Measurements from ENCODE around the gene IFTAP. TPM values are rescaled to one million over a fixed set of nuclear protein-coding genes. Genes with fewer than 3 reads are reported as not detected.

The IFTAP gene
- total RNA-seq, 1 donor from 2014 or later = 30.9 TPM

DNA sequence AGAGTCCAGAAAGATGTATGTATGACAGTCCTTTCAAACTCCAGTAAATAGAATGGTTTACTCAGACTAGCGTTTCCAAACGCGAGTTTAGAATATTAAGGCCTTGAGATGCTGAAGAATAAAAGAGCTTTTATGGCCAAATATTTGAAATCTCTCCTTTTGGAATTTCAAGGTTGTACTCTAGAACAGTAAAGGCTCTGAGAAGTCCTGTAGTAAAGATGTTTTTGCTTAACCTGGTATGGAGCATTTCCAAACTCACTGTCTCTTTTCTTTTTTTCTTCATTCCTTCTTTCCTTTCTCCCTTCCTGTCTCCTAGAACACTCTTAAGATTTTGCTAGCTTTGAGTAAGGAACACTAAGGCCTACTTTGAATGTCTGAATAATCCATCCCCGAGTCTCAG is 95.1 kb downstream of the IFTAP start:
- TF ChIP-seq, protein P1, sequence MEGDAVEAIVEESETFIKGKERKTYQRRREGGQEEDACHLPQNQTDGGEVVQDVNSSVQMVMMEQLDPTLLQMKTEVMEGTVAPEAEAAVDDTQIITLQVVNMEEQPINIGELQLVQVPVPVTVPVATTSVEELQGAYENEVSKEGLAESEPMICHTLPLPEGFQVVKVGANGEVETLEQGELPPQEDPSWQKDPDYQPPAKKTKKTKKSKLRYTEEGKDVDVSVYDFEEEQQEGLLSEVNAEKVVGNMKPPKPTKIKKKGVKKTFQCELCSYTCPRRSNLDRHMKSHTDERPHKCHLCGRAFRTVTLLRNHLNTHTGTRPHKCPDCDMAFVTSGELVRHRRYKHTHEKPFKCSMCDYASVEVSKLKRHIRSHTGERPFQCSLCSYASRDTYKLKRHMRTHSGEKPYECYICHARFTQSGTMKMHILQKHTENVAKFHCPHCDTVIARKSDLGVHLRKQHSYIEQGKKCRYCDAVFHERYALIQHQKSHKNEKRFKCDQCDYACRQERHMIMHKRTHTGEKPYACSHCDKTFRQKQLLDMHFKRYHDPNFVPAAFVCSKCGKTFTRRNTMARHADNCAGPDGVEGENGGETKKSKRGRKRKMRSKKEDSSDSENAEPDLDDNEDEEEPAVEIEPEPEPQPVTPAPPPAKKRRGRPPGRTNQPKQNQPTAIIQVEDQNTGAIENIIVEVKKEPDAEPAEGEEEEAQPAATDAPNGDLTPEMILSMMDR (IDR thresholded peaks at IDR 0.05; ENCODE audit: insufficient read depth, low read length, poor library complexity, severe bottlenecking) = no peak
- Histone ChIP-seq H3K36me3 (ENCODE audit: control insufficient read depth, insufficient read depth, low read length) (no peaks in the 10 kb centered on the region), H3K27me3 (ENCODE audit: control insufficient read depth, insufficient read depth, low read length) (peaks cover 6% of the 10 kb centered on the region)

DNA sequence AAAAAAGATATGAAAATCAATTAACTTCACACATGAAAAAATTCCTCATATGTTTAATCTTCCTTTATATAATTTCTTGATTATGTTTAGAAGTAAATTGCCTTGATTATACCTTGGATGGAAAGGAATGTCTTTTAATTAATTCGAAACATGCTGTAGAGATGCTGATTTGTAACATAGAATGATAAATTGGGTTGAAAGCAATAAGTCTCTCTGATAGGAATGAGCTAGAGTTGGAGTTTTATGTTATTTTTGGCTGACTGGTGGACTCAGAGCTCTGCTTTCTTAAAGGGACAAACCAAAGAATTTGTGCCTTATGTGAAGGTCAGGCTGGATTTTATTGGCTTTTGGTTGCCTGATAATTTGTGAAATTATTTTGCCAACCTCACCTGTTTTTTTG is 98.4 kb downstream of the IFTAP start:
- TF ChIP-seq, protein P1 (IDR thresholded peaks at IDR 0.05; ENCODE audit: insufficient read depth, low read length, poor library complexity, severe bottlenecking) = no peak
- Histone ChIP-seq H3K27me3 (ENCODE audit: control insufficient read depth, insufficient read depth, low read length) (peaks cover 2% of the 10 kb centered on the region), H3K36me3 (ENCODE audit: control insufficient read depth, insufficient read depth, low read length) (no peaks in the 10 kb centered on the region), H3K4me3 (ENCODE audit: low read depth, low read length) (no peak overlapping the region)
- DNase-seq (ENCODE audit: low read depth) = no peak

More for the DNA sequence above, 95.1 kb downstream of the IFTAP start:
- no peak for DNase-seq (ENCODE audit: low read depth)
- no peak overlapping the region for H3K4me3 ChIP-seq (ENCODE audit: low read depth, low read length)

DNA sequence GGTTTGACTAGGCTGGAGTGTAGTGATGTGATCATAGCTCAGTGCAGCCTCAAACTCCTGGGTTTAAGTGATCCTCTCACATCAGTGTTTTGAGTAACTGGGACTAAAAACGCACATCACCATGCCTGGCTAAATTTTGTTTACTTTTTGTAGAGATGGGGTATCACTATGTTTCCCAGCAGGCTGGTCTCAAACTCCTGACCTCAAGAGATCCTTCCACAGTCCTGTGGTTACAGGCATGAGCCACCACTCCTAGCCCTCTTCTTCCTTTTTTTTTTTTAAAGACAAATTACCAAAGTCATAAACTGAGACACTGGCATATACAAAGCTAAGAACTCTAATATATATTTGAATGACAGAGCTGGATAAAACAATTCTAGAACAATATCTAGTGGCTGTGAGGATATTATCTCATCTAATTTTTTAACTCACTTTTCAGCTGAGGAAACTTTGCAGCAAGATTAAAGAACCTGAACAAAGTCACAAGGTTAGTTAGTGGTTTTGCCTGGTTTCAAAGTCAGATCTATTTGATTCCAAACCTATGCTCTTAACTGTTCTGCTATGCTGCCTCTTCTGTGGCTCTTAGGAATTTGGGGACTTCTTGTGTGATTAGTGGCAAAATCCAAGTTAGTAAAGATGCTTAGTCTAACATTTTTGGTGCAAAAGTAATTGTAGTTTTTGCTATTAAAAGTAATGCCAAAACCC is 99.0 kb downstream of the IFTAP start:
- TF ChIP-seq, protein P1 (IDR thresholded peaks at IDR 0.05; ENCODE audit: insufficient read depth, low read length, poor library complexity, severe bottlenecking) = no peak
- no peak overlapping the region for H3K4me3 ChIP-seq (ENCODE audit: low read depth, low read length)
- H3K27me3 ChIP-seq (ENCODE audit: control insufficient read depth, insufficient read depth, low read length) = peaks cover 2% of the 10 kb centered on the region
- DNase-seq (ENCODE audit: low read depth) = no peak
- H3K36me3 ChIP-seq (ENCODE audit: control insufficient read depth, insufficient read depth, low read length) = no peaks in the 10 kb centered on the region

DNA sequence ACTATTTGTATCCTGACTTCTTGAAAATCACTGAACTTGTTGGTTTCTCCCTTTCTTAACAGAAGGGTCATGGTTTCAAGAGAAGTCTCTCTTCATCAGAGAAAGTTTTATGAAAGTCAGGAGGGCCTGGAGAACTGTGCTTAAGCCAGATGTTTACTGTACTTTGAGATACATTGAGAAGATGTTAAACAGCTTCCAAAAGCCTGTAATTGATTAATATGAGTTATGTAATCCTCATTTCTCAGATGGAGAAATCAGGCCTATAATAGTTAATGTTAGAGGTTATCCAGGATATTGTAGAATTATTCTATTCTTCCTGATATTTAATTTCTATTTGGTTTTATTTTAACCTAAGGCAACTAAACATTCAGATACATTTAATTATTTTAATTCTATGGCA is 100.8 kb downstream of the IFTAP start:
- H3K27me3 ChIP-seq (ENCODE audit: control insufficient read depth, insufficient read depth, low read length) = no peaks in the 10 kb centered on the region
- TF ChIP-seq, protein P1 (IDR thresholded peaks at IDR 0.05; ENCODE audit: insufficient read depth, low read length, poor library complexity, severe bottlenecking) = no peak
- H3K4me3 ChIP-seq (ENCODE audit: low read depth, low read length) = no peak overlapping the region
- H3K36me3 ChIP-seq (ENCODE audit: control insufficient read depth, insufficient read depth, low read length) = no peaks in the 10 kb centered on the region
- DNase-seq (ENCODE audit: low read depth) = no peak

DNA sequence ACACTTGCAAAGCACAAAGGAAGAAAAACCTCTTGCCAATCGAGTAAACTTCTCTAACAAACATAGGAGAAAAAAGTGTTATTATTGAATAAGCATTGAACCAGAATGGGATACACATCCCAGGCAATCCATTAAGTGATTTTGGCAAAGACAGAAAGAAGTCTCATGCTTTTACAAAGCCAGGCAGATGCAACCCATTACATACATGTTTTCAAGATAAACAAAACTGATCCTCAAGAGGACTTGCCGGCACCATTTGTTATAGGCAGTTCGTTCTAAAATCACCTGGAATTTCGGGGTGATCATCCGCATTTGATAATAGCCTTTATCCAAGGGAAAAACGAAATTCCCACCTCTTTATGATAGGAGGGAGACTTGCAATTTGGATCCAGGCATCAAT is 101.3 kb downstream of the IFTAP start:
- no peaks in the 10 kb centered on the region for H3K27me3 ChIP-seq (ENCODE audit: control insufficient read depth, insufficient read depth, low read length)
- TF ChIP-seq, protein P1 (IDR thresholded peaks at IDR 0.05; ENCODE audit: insufficient read depth, low read length, poor library complexity, severe bottlenecking) = no peak
- no peaks in the 10 kb centered on the region for H3K36me3 ChIP-seq (ENCODE audit: control insufficient read depth, insufficient read depth, low read length)
- DNase-seq (ENCODE audit: low read depth) = no peak
- no peak overlapping the region for H3K4me3 ChIP-seq (ENCODE audit: low read depth, low read length)

DNA sequence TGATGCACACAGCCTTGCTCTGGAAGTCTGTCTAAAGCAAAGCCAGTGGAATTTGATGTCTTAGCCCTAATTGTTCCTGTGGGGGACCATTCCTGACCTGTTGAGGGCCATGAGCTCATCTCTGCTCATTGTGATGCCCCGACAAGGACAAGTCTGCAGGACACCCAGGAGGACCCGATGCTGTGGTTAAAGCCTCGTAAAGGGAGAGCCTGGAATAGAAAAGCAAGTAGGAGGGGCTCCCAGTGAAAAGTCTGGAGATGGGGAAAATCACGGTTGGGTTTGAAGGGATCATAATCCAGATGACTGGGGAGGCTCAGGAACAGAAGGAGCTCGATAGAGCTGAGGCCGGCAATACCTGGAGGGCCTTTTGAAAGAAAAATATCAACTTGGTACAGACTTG is 102.2 kb downstream of the IFTAP start:
- DNase-seq (ENCODE audit: low read depth) = no peak
- Histone ChIP-seq H3K4me3 (ENCODE audit: low read depth, low read length) (no peak overlapping the region), H3K27me3 (ENCODE audit: control insufficient read depth, insufficient read depth, low read length) (no peaks in the 10 kb centered on the region), H3K36me3 (ENCODE audit: control insufficient read depth, insufficient read depth, low read length) (no peaks in the 10 kb centered on the region)
- TF ChIP-seq, protein P1 (IDR thresholded peaks at IDR 0.05; ENCODE audit: insufficient read depth, low read length, poor library complexity, severe bottlenecking) = no peak
